Naive thymus-derived CD4-positive, alpha-beta T cell (primary cell): ENCODE results near the gene ANKDD1B. TPM values are rescaled to one million over a fixed set of nuclear protein-coding genes. Genes with fewer than 3 reads are reported as not detected.

Source experiments
- ATAC-seq: fragments of 150-1000 bp; cut with Tn5 transposase; 2 replicates; pipeline ENCODE4 v1.10.0; 2021; ENCODE audit warnings: mild to moderate bottlenecking, moderate library complexity
- CTCF ChIA-PET: fragments of 350-600 bp; sonication (Branson Sonifier 250); formaldehyde crosslinking; loops from one replicate; lab custom pipeline; 2021; ENCODE audit warnings: antibody characterized with exemption; lab: Charles Lee
- POLR2A ChIA-PET: fragments of 350-600 bp; sonication (Branson Sonifier 250); formaldehyde crosslinking; loops from one replicate; lab custom pipeline; 2021; ENCODE audit warnings: antibody characterized with exemption, inconsistent platforms; lab: Charles Lee
- DNase-seq, 9 donors: peaks; one replicate each; pipeline versions ENCODE4 v3.0.0 to v3.0.0-alpha.2; 2020 to 2022; ENCODE audit warnings: mixed read lengths in 1 of 9
- H3K27ac ChIP-seq: one replicate; pipeline ENCODE4 v1.7.0; 2013; ENCODE audit warnings: mild to moderate bottlenecking, low read depth, low read length, moderate library complexity
- H3K27me3 ChIP-seq, 2 donors: one replicate each; pipeline ENCODE4 v1.7.0; 2013; ENCODE audit warnings: low read length in 2 of 2, mild to moderate bottlenecking in 2 of 2, moderate library complexity in 2 of 2; ENCODE audit not compliant: control insufficient read depth in 2 of 2, insufficient read depth in 2 of 2
- H3K36me3 ChIP-seq, 3 experiments: 1 replicate in 2 of 3; 2 replicates in 1 of 3; pipeline ENCODE4 v1.7.0; 2013; ENCODE audit warnings: low read length in 3 of 3, mild to moderate bottlenecking in 3 of 3, moderate library complexity in 1 of 3; ENCODE audit not compliant: insufficient read depth in 3 of 3, control insufficient read depth in 2 of 3
- H3K4me1 ChIP-seq, 2 donors: one replicate each; pipeline ENCODE4 v1.7.0; 2013; ENCODE audit warnings: low read length in 2 of 2, mild to moderate bottlenecking in 2 of 2, moderate library complexity in 1 of 2; ENCODE audit not compliant: control insufficient read depth in 2 of 2, insufficient read depth in 2 of 2
- H3K4me3 ChIP-seq: 2 replicates; pipeline ENCODE4 v1.7.0; 2013; ENCODE audit warnings: mild to moderate bottlenecking, low read length
- H3K9me3 ChIP-seq, 3 experiments: 1 replicate in 2 of 3; 2 replicates in 1 of 3; pipeline ENCODE4 v1.7.0; 2013; ENCODE audit warnings: low read length in 3 of 3; ENCODE audit not compliant: control insufficient read depth in 2 of 3
- H3K27ac Mint-ChIP-seq, 9 donors: one replicate each; pipeline ENCODE4 v1.8.0; 2020 to 2022; ENCODE audit warnings: mixed read lengths in 9 of 9, mild to moderate bottlenecking in 8 of 9, moderate library complexity in 5 of 9, inconsistent platforms in 2 of 9
- H3K27me3 Mint-ChIP-seq, 5 donors: one replicate each; pipeline ENCODE4 v1.8.0; 2021 to 2022; ENCODE audit warnings: mixed read lengths in 5 of 5, mild to moderate bottlenecking in 1 of 5
- H3K36me3 Mint-ChIP-seq, 5 donors: one replicate each; pipeline ENCODE4 v1.8.0; 2020 to 2022; ENCODE audit warnings: mixed read lengths in 5 of 5, mild to moderate bottlenecking in 3 of 5, inconsistent platforms in 1 of 5
- H3K4me1 Mint-ChIP-seq, 7 donors: one replicate each; pipeline ENCODE4 v1.8.0; 2020 to 2022; ENCODE audit warnings: mixed read lengths in 7 of 7, mild to moderate bottlenecking in 3 of 7, inconsistent platforms in 1 of 7
- H3K4me3 Mint-ChIP-seq, 10 donors: one replicate each; pipeline ENCODE4 v1.8.0; 2020 to 2022; ENCODE audit warnings: mild to moderate bottlenecking in 10 of 10, mixed read lengths in 10 of 10, moderate library complexity in 6 of 10, inconsistent platforms in 2 of 10
- H3K9me3 Mint-ChIP-seq, 11 donors: one replicate each; pipeline ENCODE4 v1.8.0; 2020 to 2022; ENCODE audit warnings: mixed read lengths in 11 of 11, mild to moderate bottlenecking in 4 of 11, inconsistent platforms in 1 of 11, moderate library complexity in 1 of 11
- intact Hi-C, 2 donors: fragments of 100-400 bp; cut with micrococcal nuclease; formaldehyde crosslinking; loops; one replicate each; pipeline ENCODE4 v1.15.1; 2023
- polyA plus RNA-seq, 2 donors: library from polyadenylated mRNA; unstranded; fragments of 300-500 nt; fragmentation: Illumina TruSeq; gene quantifications; one replicate each; pipeline ENCODE4 v1.2.3, GENCODE V29; 2021
- total RNA-seq, 6 experiments: library from RNA in 5 of 6; stranded (reverse) in 5 of 6; gene quantifications; 1 replicate in 5 of 6; 2 replicates in 1 of 6; pipeline ENCODE4 v1.2.3 and lab custom pipeline; 2021 to 2026

The ANKDD1B gene
- total and polyA plus RNA-seq, 7 experiments from 2014 or later = 0.12 to 0.70 (median 0.36) TPM; not detected in 1

- Mint-ChIP-seq H3K4me1 (peaks cover 0 to 5% (median 0%) of the 10 kb centered on the region in 7 donors), H3K36me3 (peaks cover 0 to 6% (median 0%) of the 10 kb centered on the region in 5 donors), H3K4me3 (no peak overlapping the region), H3K27ac (no peak overlapping the region), H3K27me3 (peaks cover 0 to 3% (median 0%) of the 10 kb centered on the region in 5 donors), H3K9me3 (peaks cover 0 to 3% (median 0%) of the 10 kb centered on the region in 11 donors)
- ChIA-PET POLR2A (no interaction called here), CTCF (no interaction called here)
- Histone ChIP-seq H3K9me3 (no peaks in the 10 kb centered on the region), H3K4me3 (no peak overlapping the region), H3K27ac (no peak overlapping the region), H3K27me3 (no peaks in the 10 kb centered on the region), H3K36me3 (no peaks in the 10 kb centered on the region), H3K4me1 (no peaks in the 10 kb centered on the region)
- intact Hi-C loops = loop anchor here in 1 of 2 donors (5.0 kb wide), 1 partner anchor 861 kb away; no protein-coding TSS in a partner anchor
- DNase-seq = no peak
- peak; percentile 69 for ATAC-seq
Observed at GRCh38 chr5:75660678-75661465, 49.6 kb downstream of the ANKDD1B start.

GRCh38 chr5:75662061-75662460, 50.8 kb downstream of the ANKDD1B start:
- no peak overlapping the region for H3K4me3 Mint-ChIP-seq
- Histone ChIP-seq H3K9me3 (no peaks in the 10 kb centered on the region), H3K27ac (no peak overlapping the region), H3K27me3 (no peaks in the 10 kb centered on the region), H3K4me1 (no peaks in the 10 kb centered on the region), H3K4me3 (no peak overlapping the region), H3K36me3 (no peaks in the 10 kb centered on the region)
- no peaks in the 10 kb centered on the region for H3K27me3 Mint-ChIP-seq
- peaks cover 0 to 3% (median 0%) of the 10 kb centered on the region in 11 donors for H3K9me3 Mint-ChIP-seq
- H3K36me3 Mint-ChIP-seq = peaks cover 0 to 6% (median 0%) of the 10 kb centered on the region in 5 donors
- peaks cover 0 to 4% (median 0%) of the 10 kb centered on the region in 7 donors for H3K4me1 Mint-ChIP-seq
- DNase-seq (no peak), ATAC-seq (no peak)
- no peak overlapping the region for H3K27ac Mint-ChIP-seq
- intact Hi-C loops = loop anchor here in 1 of 2 donors (5.0 kb wide), 1 partner anchor 860 kb away; no protein-coding TSS in a partner anchor
- ChIA-PET CTCF (no interaction called here), POLR2A (no interaction called here)

- Mint-ChIP-seq H3K36me3 (peaks cover 0 to 6% (median 0%) of the 10 kb centered on the region in 5 donors), H3K4me3 (no peak overlapping the region), H3K4me1 (peaks cover 3 to 9% (median 5%) of the 10 kb centered on the region in 7 donors), H3K27ac (no peak overlapping the region), H3K9me3 (peaks cover 0 to 3% (median 0%) of the 10 kb centered on the region in 11 donors), H3K27me3 (no peaks in the 10 kb centered on the region)
- no peak overlapping the region for H3K4me3 ChIP-seq
- intact Hi-C loops = loop anchor here in 1 of 2 donors (5.0 kb wide), 1 partner anchor 859 kb away; no protein-coding TSS in a partner anchor
- H3K9me3 ChIP-seq = no peaks in the 10 kb centered on the region
- CTCF ChIA-PET = interaction anchor here (0.6 kb wide), 1 partner anchor 54 kb away, joined by 3 read pairs; no protein-coding TSS in a partner anchor
- no peaks in the 10 kb centered on the region for H3K36me3 ChIP-seq
- no peak for ATAC-seq
- POLR2A ChIA-PET = no interaction called here
- H3K4me1 ChIP-seq = peaks cover 0 to 3% of the 10 kb centered on the region in 2 donors
- H3K27me3 ChIP-seq = no peaks in the 10 kb centered on the region
- no peak overlapping the region for H3K27ac ChIP-seq
- no peak for DNase-seq
Observed at GRCh38 chr5:75663579-75664284, 52.5 kb downstream of the ANKDD1B start.

DNA sequence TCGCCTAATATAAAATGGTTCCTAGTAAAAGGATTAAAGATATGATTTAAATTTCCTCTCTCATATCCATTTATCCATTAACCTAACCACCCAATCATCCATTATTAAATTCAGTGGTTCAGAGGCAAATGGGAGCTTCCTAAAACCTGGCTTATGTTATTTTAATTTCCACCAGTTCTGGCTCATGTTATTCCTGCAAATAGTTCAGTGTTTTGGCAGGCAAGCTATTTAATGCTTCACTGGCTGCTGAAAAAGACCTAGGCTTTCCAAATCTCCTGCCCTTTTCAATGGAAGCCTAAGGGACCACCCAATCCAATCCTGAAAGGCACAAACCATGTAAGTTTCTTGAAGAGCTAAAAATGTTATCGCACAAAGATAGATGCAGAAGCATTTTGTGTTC, 53.7 kb downstream of the ANKDD1B start:
- intact Hi-C loops = loop anchor here (5.0 kb wide), 3 partner anchors 98 to 857 kb away; partner anchors contain the start of genes CERT1 (in 1 of the 2) and POLK (in 1 of the 2)
- Histone ChIP-seq H3K4me1 (peaks cover 0 to 11% of the 10 kb centered on the region in 2 donors), H3K27ac (no peak overlapping the region), H3K4me3 (no peak overlapping the region), H3K36me3 (no peaks in the 10 kb centered on the region), H3K9me3 (no peaks in the 10 kb centered on the region), H3K27me3 (no peaks in the 10 kb centered on the region)
- no peaks in the 10 kb centered on the region for H3K27me3 Mint-ChIP-seq
- peaks cover 9 to 19% (median 15%) of the 10 kb centered on the region in 7 donors for H3K4me1 Mint-ChIP-seq
- no peak overlapping the region for H3K4me3 Mint-ChIP-seq
- DNase-seq (no peak), ATAC-seq (no peak)
- ChIA-PET CTCF (no interaction called here), POLR2A (interaction anchor here (0.6 kb wide), 1 partner anchor 25 kb away, joined by 4 read pairs; no protein-coding TSS in a partner anchor)
- peaks cover 0 to 6% (median 0%) of the 10 kb centered on the region in 5 donors for H3K36me3 Mint-ChIP-seq
- H3K27ac Mint-ChIP-seq = no peak overlapping the region
- no peaks in the 10 kb centered on the region for H3K9me3 Mint-ChIP-seq

- no peaks in the 10 kb centered on the region for H3K9me3 ChIP-seq
- CTCF ChIA-PET = no interaction called here
- no peak overlapping the region for H3K4me3 ChIP-seq
- no peak overlapping the region for H3K4me3 Mint-ChIP-seq
- POLR2A ChIA-PET = no interaction called here
- no peak overlapping the region for H3K27ac Mint-ChIP-seq
- no peak overlapping the region for H3K27ac ChIP-seq
- H3K4me1 Mint-ChIP-seq = peaks cover 7 to 26% (median 15%) of the 10 kb centered on the region in 7 donors
- H3K27me3 Mint-ChIP-seq = no peaks in the 10 kb centered on the region
- no peaks in the 10 kb centered on the region for H3K36me3 ChIP-seq
- no peaks in the 10 kb centered on the region for H3K27me3 ChIP-seq
- H3K36me3 Mint-ChIP-seq = peaks cover 0 to 10% (median 6%) of the 10 kb centered on the region in 5 donors
- ATAC-seq (no peak), DNase-seq (no peak)
- H3K4me1 ChIP-seq = peaks cover 0 to 11% of the 10 kb centered on the region in 2 donors
- no peaks in the 10 kb centered on the region for H3K9me3 Mint-ChIP-seq
- intact Hi-C loops = loop anchor here in 1 of 2 donors (5.0 kb wide), 2 partner anchors 100 to 154 kb away; partner anchors contain the start of genes CERT1 and POLK
Observed at GRCh38 chr5:75666801-75667200, 55.5 kb downstream of the ANKDD1B start.

DNA sequence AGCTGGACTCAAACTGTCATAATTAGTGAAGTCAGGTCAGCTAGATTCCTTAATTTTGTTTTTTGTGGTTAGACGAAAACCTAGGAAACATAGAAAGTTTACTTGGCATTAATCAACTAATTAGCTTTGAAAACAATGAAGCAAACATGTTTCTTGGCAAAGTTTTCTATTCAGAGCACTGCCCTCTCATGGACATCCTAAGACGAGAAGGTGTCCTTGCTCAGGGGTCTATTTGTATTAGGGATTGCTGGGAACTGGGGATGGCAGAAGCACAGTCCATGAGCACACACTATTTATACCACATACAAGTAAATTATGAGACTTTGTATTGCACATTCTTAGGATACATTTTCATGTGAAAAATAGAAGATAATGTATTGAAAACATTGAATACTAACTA, 56.3 kb downstream of the ANKDD1B start:
- Histone ChIP-seq H3K4me3 (no peak overlapping the region), H3K27ac (no peak overlapping the region), H3K27me3 (no peaks in the 10 kb centered on the region), H3K9me3 (no peaks in the 10 kb centered on the region), H3K36me3 (peaks cover 0 to 5% (median 0%) of the 10 kb centered on the region in 3 experiments), H3K4me1 (peaks cover 0 to 11% of the 10 kb centered on the region in 2 donors)
- ChIA-PET POLR2A (no interaction called here), CTCF (no interaction called here)
- peaks cover 0 to 15% (median 12%) of the 10 kb centered on the region in 5 donors for H3K36me3 Mint-ChIP-seq
- intact Hi-C loops = loop anchor here in 1 of 2 donors (5.0 kb wide), 2 partner anchors 100 to 155 kb away; partner anchors contain the start of genes CERT1 and POLK
- H3K4me3 Mint-ChIP-seq = peak overlapping the region in 1 of 10 donors; percentile 82
- DNase-seq (no peak), ATAC-seq (no peak)
- H3K27me3 Mint-ChIP-seq = no peaks in the 10 kb centered on the region
- no peaks in the 10 kb centered on the region for H3K9me3 Mint-ChIP-seq
- peaks cover 7 to 26% (median 15%) of the 10 kb centered on the region in 7 donors for H3K4me1 Mint-ChIP-seq
- no peak overlapping the region for H3K27ac Mint-ChIP-seq
